ENCODE data around the gene OR14K1.

Gene OR14K1

GRCh38 chr1:247769603-247770002, 31.2 kb downstream of the OR14K1 start:
- no peak for TF ChIP-seq CTCF (IDR thresholded peaks at IDR 0.05; ENCODE audit: control insufficient read depth, insufficient read depth, low read depth, low read length, missing control alignments)
- H3K4me3 ChIP-seq (ENCODE audit: control insufficient read depth, low read depth, low read length) = no peak overlapping the region
- no peak for DNase-seq (ENCODE audit: low read depth)
